HUES6 (cell line): ENCODE results near the gene ERP29.
"Not testable (repeated sequence)": the region's sequence is repeated elsewhere in the genome, so short reads cannot be mapped to it uniquely, and the experiment has no call there.

Source experiments
- H3K27ac ChIP-seq: 2 replicates; pipeline ENCODE4 v1.7.0; 2013; ENCODE audit warnings: low read depth, mild to moderate bottlenecking, low read length, inconsistent platforms
- H3K27me3 ChIP-seq: 2 replicates; pipeline ENCODE4 v1.6.1; 2013; ENCODE audit warnings: low read length; ENCODE audit not compliant: control insufficient read depth, insufficient read depth
- H3K36me3 ChIP-seq: 2 replicates; pipeline ENCODE4 v1.6.1; 2013; ENCODE audit warnings: low read length; ENCODE audit not compliant: control insufficient read depth, insufficient read depth
- H3K4me1 ChIP-seq: 2 replicates; pipeline ENCODE4 v1.6.1; 2013; ENCODE audit warnings: low read length; ENCODE audit not compliant: control insufficient read depth, insufficient read depth
- H3K4me3 ChIP-seq: 2 replicates; pipeline ENCODE4 v1.5.1; 2013; ENCODE audit warnings: low read depth, low read length
- H3K9ac ChIP-seq: one replicate; pipeline ENCODE4 v1.6.1; 2013; ENCODE audit warnings: mild to moderate bottlenecking, low read length
- H3K9me3 ChIP-seq: 2 replicates; pipeline ENCODE4 v1.6.1; 2013; ENCODE audit warnings: low read depth, low read length; ENCODE audit not compliant: control insufficient read depth, insufficient read depth

ERP29 gene

GRCh38 chr12:112020947-112021457 is 7.8 kb downstream of the ERP29 start:
- Histone ChIP-seq H3K27ac (no peak overlapping the region), H3K36me3 (peaks cover 76% of the 10 kb centered on the region), H3K9ac (no peak overlapping the region), H3K27me3 (no peaks in the 10 kb centered on the region), H3K9me3 (no peaks in the 10 kb centered on the region), H3K4me1 (0 out of 2 replicates have a peak, but pooled peaks cover 6% of the 10 kb centered on the region), H3K4me3 (no peak overlapping the region)

GRCh38 chr12:112022241-112023016 is 9.2 kb downstream of the ERP29 start:
- no peaks in the 10 kb centered on the region for H3K9me3 ChIP-seq
- H3K9ac ChIP-seq, result no peak overlapping the region
- no peak overlapping the region for H3K4me3 ChIP-seq
- peaks cover 71% of the 10 kb centered on the region for H3K36me3 ChIP-seq
- H3K4me1 ChIP-seq, result 0 out of 2 replicates have a peak, but pooled peaks cover 9% of the 10 kb centered on the region
- no peaks in the 10 kb centered on the region for H3K27me3 ChIP-seq
- H3K27ac ChIP-seq, result no peak overlapping the region

GRCh38 chr12:112023759-112024396 is 10.7 kb downstream of the ERP29 start:
- Histone ChIP-seq H3K9ac (no peak overlapping the region), H3K27me3 (no peaks in the 10 kb centered on the region), H3K27ac (no peak overlapping the region), H3K9me3 (no peaks in the 10 kb centered on the region), H3K4me1 (0 out of 2 replicates have a peak, but pooled peaks cover 9% of the 10 kb centered on the region), H3K36me3 (peaks cover 77% of the 10 kb centered on the region), H3K4me3 (no peak overlapping the region)

- H3K4me1 ChIP-seq, result 0 out of 2 replicates have a peak, but pooled peaks cover 9% of the 10 kb centered on the region
- no peak overlapping the region for H3K4me3 ChIP-seq
- peaks cover 74% of the 10 kb centered on the region for H3K36me3 ChIP-seq
- H3K9me3 ChIP-seq, result no peaks in the 10 kb centered on the region
- no peaks in the 10 kb centered on the region for H3K27me3 ChIP-seq
- H3K27ac ChIP-seq, result no peak overlapping the region
- no peak overlapping the region for H3K9ac ChIP-seq
These were observed 12.7 kb downstream of the ERP29 start for GRCh38 chr12:112025808-112026375.

GRCh38 chr12:112029301-112029700 is 16.1 kb downstream of the ERP29 start:
- no peaks in the 10 kb centered on the region for H3K27me3 ChIP-seq
- H3K4me3 ChIP-seq, result no peak overlapping the region
- H3K27ac ChIP-seq, result no peak overlapping the region
- peaks cover 10% of the 10 kb centered on the region; the same call in 1 of the 2 replicates for H3K4me1 ChIP-seq
- H3K36me3 ChIP-seq, result peaks cover 75% of the 10 kb centered on the region
- no peak overlapping the region for H3K9ac ChIP-seq
- H3K9me3 ChIP-seq, result no peaks in the 10 kb centered on the region

- H3K4me3 ChIP-seq, result no peak overlapping the region
- peaks cover 9% of the 10 kb centered on the region; the same call in 1 of the 2 replicates for H3K4me1 ChIP-seq
- no peaks in the 10 kb centered on the region for H3K27me3 ChIP-seq
- no peak overlapping the region for H3K9ac ChIP-seq
- H3K36me3 ChIP-seq, result peaks cover 83% of the 10 kb centered on the region
- no peaks in the 10 kb centered on the region for H3K9me3 ChIP-seq
- H3K27ac ChIP-seq, result no peak overlapping the region
These were observed 18.2 kb downstream of the ERP29 start for GRCh38 chr12:112031472-112031871.

- peaks cover 9% of the 10 kb centered on the region; the same call in 1 of the 2 replicates for H3K4me1 ChIP-seq
- H3K9ac ChIP-seq, result no peak overlapping the region
- H3K4me3 ChIP-seq, result no peak overlapping the region
- H3K36me3 ChIP-seq, result peaks cover 89% of the 10 kb centered on the region
- H3K9me3 ChIP-seq, result no peaks in the 10 kb centered on the region
- H3K27ac ChIP-seq, result no peak overlapping the region
- H3K27me3 ChIP-seq, result no peaks in the 10 kb centered on the region
These were observed 19.1 kb downstream of the ERP29 start for GRCh38 chr12:112032292-112032691.

GRCh38 chr12:112035219-112035785 is 22.1 kb downstream of the ERP29 start:
- peaks cover 9% of the 10 kb centered on the region; the same call in 1 of the 2 replicates for H3K4me1 ChIP-seq
- H3K27ac ChIP-seq, result no peak overlapping the region
- H3K27me3 ChIP-seq, result no peaks in the 10 kb centered on the region
- H3K36me3 ChIP-seq, result peaks cover 91% of the 10 kb centered on the region
- H3K9ac ChIP-seq, result no peak overlapping the region
- H3K4me3 ChIP-seq, result no peak overlapping the region
- H3K9me3 ChIP-seq, result no peaks in the 10 kb centered on the region

GRCh38 chr12:112036614-112037013 is 23.4 kb downstream of the ERP29 start:
- not testable (repeated sequence) for H3K9ac ChIP-seq, H3K4me1 ChIP-seq, H3K27me3 ChIP-seq, H3K4me3 ChIP-seq, H3K9me3 ChIP-seq, H3K27ac ChIP-seq
- peaks cover 91% of the 10 kb centered on the region for H3K36me3 ChIP-seq

- Histone ChIP-seq H3K9me3 (no peaks in the 10 kb centered on the region), H3K36me3 (peaks cover 92% of the 10 kb centered on the region), H3K4me3 (no peak overlapping the region), H3K4me1 (no peaks in the 10 kb centered on the region), H3K9ac (no peak overlapping the region), H3K27me3 (no peaks in the 10 kb centered on the region), H3K27ac (no peak overlapping the region)
These were observed 32.8 kb downstream of the ERP29 start for GRCh38 chr12:112046003-112046402.
